Measurements from ENCODE around the gene TNFSF15.
"Not testable (repeated sequence)": the region's sequence is repeated elsewhere in the genome, so short reads cannot be mapped to it uniquely, and the experiment has no call there.

TNFSF15 gene

DNA sequence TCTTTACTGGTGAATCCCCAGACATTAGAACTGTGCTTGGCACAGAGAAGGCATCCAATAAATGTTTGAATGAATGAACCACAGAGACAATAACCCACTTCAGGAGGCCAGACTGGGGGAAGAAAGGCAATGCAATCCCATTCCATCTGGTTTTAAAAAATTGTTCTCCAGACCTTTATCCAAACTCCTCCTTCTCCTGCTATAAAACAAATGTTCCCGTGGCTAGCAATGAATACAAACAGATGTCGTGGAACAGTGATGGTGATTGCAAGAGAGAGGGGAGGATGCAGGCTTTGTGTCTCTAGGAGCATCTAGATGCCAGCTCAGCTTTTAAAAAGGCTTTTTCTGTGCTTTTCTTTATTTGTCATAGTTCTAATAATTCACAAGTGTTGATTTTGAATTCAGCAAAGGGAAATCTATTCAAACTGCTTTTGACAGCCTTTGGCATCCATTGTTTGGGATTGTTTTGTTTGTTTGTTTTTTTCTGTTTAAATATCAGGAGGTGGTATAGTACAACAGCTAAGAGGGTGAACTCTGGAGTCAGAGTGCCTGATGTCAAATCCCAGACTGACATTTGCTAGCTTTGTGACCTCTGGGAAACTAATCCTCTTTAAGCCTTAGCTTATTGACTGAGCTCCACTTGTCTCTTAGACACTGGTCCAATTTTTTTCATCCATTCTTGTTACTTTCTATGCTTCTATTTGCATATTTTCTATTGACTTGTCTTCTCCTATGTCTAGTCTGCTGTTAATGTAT, 59.1 kb downstream of the TNFSF15 start:
- no peak overlapping the region for H3K4me3 ChIP-seq (ENCODE audit: low read depth in 1 of 2, low read length in 1 of 2)
- H3K9me3 ChIP-seq = no peaks in the 10 kb centered on the region
- H3K36me3 ChIP-seq = no peaks in the 10 kb centered on the region
- TF ChIP-seq, protein P1, sequence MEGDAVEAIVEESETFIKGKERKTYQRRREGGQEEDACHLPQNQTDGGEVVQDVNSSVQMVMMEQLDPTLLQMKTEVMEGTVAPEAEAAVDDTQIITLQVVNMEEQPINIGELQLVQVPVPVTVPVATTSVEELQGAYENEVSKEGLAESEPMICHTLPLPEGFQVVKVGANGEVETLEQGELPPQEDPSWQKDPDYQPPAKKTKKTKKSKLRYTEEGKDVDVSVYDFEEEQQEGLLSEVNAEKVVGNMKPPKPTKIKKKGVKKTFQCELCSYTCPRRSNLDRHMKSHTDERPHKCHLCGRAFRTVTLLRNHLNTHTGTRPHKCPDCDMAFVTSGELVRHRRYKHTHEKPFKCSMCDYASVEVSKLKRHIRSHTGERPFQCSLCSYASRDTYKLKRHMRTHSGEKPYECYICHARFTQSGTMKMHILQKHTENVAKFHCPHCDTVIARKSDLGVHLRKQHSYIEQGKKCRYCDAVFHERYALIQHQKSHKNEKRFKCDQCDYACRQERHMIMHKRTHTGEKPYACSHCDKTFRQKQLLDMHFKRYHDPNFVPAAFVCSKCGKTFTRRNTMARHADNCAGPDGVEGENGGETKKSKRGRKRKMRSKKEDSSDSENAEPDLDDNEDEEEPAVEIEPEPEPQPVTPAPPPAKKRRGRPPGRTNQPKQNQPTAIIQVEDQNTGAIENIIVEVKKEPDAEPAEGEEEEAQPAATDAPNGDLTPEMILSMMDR (IDR thresholded peaks at IDR 0.05) = no peak
- no peaks in the 10 kb centered on the region for H3K4me1 ChIP-seq (ENCODE audit: control insufficient read depth in 1 of 2, insufficient read depth in 1 of 2, low read depth in 1 of 2, low read length in 1 of 2)
- H3K27me3 ChIP-seq = no peaks in the 10 kb centered on the region
- H3K27ac ChIP-seq = no peak overlapping the region

DNA sequence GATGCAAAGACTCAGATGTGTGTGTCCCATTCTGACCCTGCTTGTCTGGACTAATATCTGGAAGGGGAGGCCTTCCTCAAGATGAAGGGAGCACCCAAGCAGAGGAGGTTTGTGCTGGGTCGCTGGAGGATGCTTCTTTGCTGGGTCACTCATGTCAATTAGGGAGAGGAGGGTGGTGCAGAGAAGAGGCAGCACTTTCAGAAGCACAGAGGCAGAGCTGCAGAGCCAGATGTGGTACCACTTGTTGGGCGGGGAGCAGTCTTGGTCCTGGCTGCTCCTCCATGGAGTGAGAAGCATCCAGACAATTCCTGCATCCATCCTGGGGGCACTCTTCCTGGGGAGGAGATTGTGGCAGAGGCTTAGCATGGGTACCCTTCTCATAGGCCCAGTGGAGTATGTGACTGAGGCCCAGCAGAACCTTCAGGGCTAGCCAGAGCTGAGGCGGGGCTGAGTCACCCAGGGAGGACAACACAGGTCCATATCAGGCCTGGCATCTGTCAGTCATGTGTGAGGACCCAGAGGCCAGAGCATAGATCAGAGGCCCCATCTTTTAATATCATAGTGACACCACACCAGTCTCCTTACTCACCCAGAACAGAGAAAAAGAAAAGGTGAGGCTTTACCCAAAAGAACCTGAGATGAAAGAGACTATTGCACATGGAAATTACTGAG, 59.8 kb downstream of the TNFSF15 start:
- no peaks in the 10 kb centered on the region for H3K27me3 ChIP-seq
- H3K4me3 ChIP-seq (ENCODE audit: low read depth in 1 of 2, low read length in 1 of 2) = no peak overlapping the region
- H3K27ac ChIP-seq = no peak overlapping the region
- H3K4me1 ChIP-seq (ENCODE audit: control insufficient read depth in 1 of 2, insufficient read depth in 1 of 2, low read depth in 1 of 2, low read length in 1 of 2) = no peaks in the 10 kb centered on the region
- H3K9me3 ChIP-seq = no peaks in the 10 kb centered on the region
- H3K36me3 ChIP-seq = no peaks in the 10 kb centered on the region
- TF ChIP-seq, protein P1 (IDR thresholded peaks at IDR 0.05) = no peak

DNA sequence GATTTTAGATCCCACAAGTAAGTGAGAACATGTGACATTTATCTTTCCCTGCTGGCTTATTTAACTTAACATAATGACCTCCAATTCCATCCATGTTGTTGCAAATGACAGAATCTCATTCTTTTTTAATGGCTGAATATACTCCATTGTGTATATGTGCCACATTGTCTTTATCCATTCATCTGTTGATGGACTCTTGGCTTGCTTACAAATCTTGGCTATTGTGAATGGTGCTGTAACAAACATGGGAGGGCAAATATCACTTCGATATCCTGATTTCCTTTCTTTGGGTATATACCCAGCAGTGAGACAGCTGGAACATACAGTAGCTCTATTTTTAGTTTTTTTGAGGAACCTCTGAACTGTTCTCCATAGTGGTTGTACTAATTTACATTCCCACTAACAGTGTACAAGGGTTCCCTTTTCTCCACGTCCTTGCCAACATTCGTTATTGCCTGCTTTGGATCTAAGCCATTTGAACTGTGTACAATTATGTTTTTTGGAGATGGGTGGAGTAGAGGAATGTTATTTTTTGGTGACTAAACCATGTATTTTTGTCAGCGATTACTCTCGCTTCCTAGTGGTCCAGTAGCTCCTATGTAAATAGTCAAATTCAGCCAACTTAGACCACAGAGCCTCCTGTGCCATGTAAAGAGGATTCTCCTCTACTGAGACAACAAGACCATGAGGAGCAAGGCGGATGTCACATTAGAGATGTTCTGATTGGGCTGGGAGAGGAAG, 60.6 kb downstream of the TNFSF15 start:
- Histone ChIP-seq H3K27me3 (peaks cover under 1% of the 10 kb centered on the region), H3K27ac (no peak overlapping the region), H3K36me3 (no peaks in the 10 kb centered on the region), H3K9me3 (no peaks in the 10 kb centered on the region), H3K4me3 (ENCODE audit: low read depth in 1 of 2, low read length in 1 of 2) (no peak overlapping the region), H3K4me1 (ENCODE audit: control insufficient read depth in 1 of 2, insufficient read depth in 1 of 2, low read depth in 1 of 2, low read length in 1 of 2) (no peaks in the 10 kb centered on the region)
- TF ChIP-seq, protein P1 (IDR thresholded peaks at IDR 0.05) = no peak

DNA sequence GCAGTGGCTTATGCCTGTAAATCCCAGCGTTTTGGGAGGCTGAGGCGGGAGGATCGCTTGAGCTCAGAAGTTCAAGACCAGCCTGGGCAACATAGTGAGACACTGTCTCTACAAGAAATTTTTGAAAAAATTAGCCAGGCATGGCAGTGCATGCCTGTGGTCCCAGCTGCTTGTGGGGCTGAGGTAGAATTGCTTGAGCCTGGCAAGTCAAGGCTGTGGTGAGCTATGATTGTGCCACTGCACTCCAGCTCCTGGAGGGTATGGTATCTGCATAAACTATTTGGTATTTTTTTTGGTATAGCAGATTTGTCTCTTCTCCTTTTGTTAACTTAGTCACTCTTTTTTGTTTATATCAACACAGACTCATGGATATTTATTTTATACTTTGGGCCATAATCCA, 62.4 kb downstream of the TNFSF15 start:
- Histone ChIP-seq H3K36me3 (no peaks in the 10 kb centered on the region), H3K9me3 (no peaks in the 10 kb centered on the region), H3K27ac (no peak overlapping the region), H3K27me3 (peaks cover 4% of the 10 kb centered on the region), H3K4me3 (ENCODE audit: low read depth in 1 of 2, low read length in 1 of 2) (no peak overlapping the region), H3K4me1 (ENCODE audit: control insufficient read depth in 1 of 2, insufficient read depth in 1 of 2, low read depth in 1 of 2, low read length in 1 of 2) (peaks cover 0 to 4% of the 10 kb centered on the region in 2 experiments)
- TF ChIP-seq, protein P1 (IDR thresholded peaks at IDR 0.05) = no peak

DNA sequence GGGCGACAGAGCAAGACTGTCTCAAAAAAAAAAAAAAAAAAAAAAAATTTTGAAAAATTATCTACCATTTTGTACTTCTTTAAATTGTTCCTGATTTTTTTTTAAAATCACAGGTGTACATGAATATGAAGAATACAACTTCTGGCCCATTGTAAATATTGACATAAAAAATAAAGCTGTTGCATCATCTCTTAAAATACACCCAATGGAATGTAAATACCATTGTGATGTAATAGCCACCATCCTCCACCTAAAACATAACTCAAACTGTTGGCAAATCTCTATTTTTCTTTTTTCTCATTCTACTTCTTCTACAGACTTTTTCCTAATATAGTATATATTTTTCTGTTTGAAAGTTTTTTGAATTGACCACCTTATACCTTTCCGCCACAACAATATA, 62.9 kb downstream of the TNFSF15 start:
- Histone ChIP-seq H3K27ac (no peak overlapping the region), H3K27me3 (peaks cover 4% of the 10 kb centered on the region), H3K4me1 (ENCODE audit: control insufficient read depth in 1 of 2, insufficient read depth in 1 of 2, low read depth in 1 of 2, low read length in 1 of 2) (peaks cover 0 to 4% of the 10 kb centered on the region in 2 experiments), H3K36me3 (no peaks in the 10 kb centered on the region), H3K4me3 (ENCODE audit: low read depth in 1 of 2, low read length in 1 of 2) (no peak overlapping the region), H3K9me3 (no peaks in the 10 kb centered on the region)
- TF ChIP-seq, protein P1 (IDR thresholded peaks at IDR 0.05) = no peak

DNA sequence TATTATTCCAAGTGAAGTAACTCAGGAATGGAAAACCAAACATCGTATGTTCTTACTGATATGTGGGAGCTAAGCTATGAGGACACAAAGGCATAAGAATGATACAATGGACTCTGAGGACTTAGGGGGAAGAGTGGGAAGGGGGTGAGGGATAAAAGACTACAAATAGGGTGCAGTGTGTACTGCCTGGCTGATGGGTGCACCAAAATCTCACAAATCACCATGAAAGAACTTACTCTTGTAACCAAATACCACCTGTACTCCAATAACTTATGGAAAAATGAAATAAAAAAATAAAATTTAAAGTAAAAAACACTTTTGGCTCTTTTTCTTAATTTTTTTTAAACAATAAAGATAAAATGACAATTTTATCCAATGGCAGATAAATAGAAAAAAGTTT, 64.3 kb downstream of the TNFSF15 start:
- not testable (repeated sequence) for H3K4me3 ChIP-seq (ENCODE audit: low read depth in 1 of 2, low read length in 1 of 2); H3K27me3 ChIP-seq; H3K36me3 ChIP-seq

More for the DNA sequence above, 64.3 kb downstream of the TNFSF15 start:
- H3K4me1 ChIP-seq (ENCODE audit: control insufficient read depth in 1 of 2, insufficient read depth in 1 of 2, low read depth in 1 of 2, low read length in 1 of 2); H3K27ac ChIP-seq; H3K9me3 ChIP-seq: not testable (repeated sequence)
